Testis (tissue), 2 donors: ENCODE data around the gene RXFP1.

Experiments used
- CTCF ChIP-seq, 3 experiments: fragments of 450-650 bp in 2 of 3; fragments of 200-600 bp in 1 of 3; sonication (generic) in 1 of 3; IDR thresholded peaks; one replicate each; pipeline ENCODE4 v1.5.1; 2016 to 2019; ENCODE audit warnings: antibody characterized with exemption in 3 of 3, mild to moderate bottlenecking in 2 of 3, moderate library complexity in 1 of 3
- POLR2A ChIP-seq: fragments of 450-650 bp; IDR thresholded peaks from one replicate; pipeline ENCODE4 v1.6.1; 2017; ENCODE audit warnings: antibody characterized with exemption, mild to moderate bottlenecking, moderate library complexity

- TF ChIP-seq CTCF (IDR thresholded peaks at IDR 0.05) (no peak), POLR2A (no peak)
These were observed 9.2 kb downstream of the RXFP1 start for GRCh38 chr4:158530898-158531297.
